Endothelial cell of umbilical vein (primary cell): Measurements from ENCODE around the gene AP2A2. TPM values are rescaled to one million over a fixed set of nuclear protein-coding genes. Genes with fewer than 3 reads are reported as not detected.

Experiments used
- BruUV-seq: library from RNA; stranded (reverse); fragments of 400-500 nt; replicated peaks from 2 replicates; lab custom pipeline; 2021; lab: Mats Ljungman, UMichigan
- CTCF ChIA-PET: fragments of 300-600, 350-600 bp; sonication (Branson Sonifier 250); formaldehyde crosslinking; loops from one replicate; lab custom pipeline; 2021; ENCODE audit warnings: antibody characterized with exemption, inconsistent platforms; lab: Charles Lee
- POLR2A ChIA-PET: fragments of 300-600, 350-600 bp; sonication (Branson Sonifier 250); formaldehyde crosslinking; loops from one replicate; lab custom pipeline; 2021; ENCODE audit warnings: antibody characterized with exemption, inconsistent platforms; lab: Charles Lee
- DNase-seq: peaks from one replicate; pipeline ENCODE4 v3.0.0-alpha.2; 2011; ENCODE audit warnings: low read depth, low spot score
- FAIRE-seq: peaks from 2 replicates; lab custom pipeline; 2011; peaks lifted over from hg19 to GRCh38; lab: Jason Lieb, UNC
- H2AFZ ChIP-seq: 2 replicates; pipeline ENCODE4 v1.6.0; 2012; ENCODE audit warnings: low read depth, low read length, control low read depth, inconsistent platforms
- H3K27ac ChIP-seq: 2 replicates; pipeline ENCODE4 v1.5.1; 2011; ENCODE audit warnings: low read depth, mild to moderate bottlenecking, control low read depth, low read length, moderate library complexity; ENCODE audit not compliant: insufficient read depth
- H3K27me3 ChIP-seq, 2 experiments: 2 replicates each; pipeline versions ENCODE4 v1.6.0 to v1.6.1; 2011; ENCODE audit warnings: low read length in 2 of 2, mixed read lengths in 1 of 2; ENCODE audit not compliant: control insufficient read depth in 2 of 2, insufficient read depth in 2 of 2
- H3K36me3 ChIP-seq, 2 experiments: 2 replicates in 1 of 2; 3 replicates in 1 of 2; pipeline ENCODE4 v1.5.1; 2011; ENCODE audit warnings: low read length in 2 of 2, mild to moderate bottlenecking in 1 of 2, moderate library complexity in 1 of 2; ENCODE audit not compliant: control insufficient read depth in 2 of 2, insufficient read depth in 2 of 2; ENCODE audit errors: extremely low read depth in 1 of 2
- H3K4me1 ChIP-seq: 3 replicates; pipeline ENCODE4 v1.5.1; 2011; ENCODE audit warnings: mild to moderate bottlenecking, low read length; ENCODE audit not compliant: control insufficient read depth, insufficient read depth; ENCODE audit errors: extremely low read depth
- H3K4me2 ChIP-seq: 2 replicates; pipeline ENCODE4 v1.6.1; 2011; ENCODE audit warnings: low read length, control low read depth, mixed read lengths; ENCODE audit not compliant: insufficient read depth
- H3K4me3 ChIP-seq, 3 experiments: fragments of 200-600 bp in 1 of 3; sonication (generic), shearing (Covaris generic) in 1 of 3; replicated peaks in 1 of 3; 2 replicates each; pipeline ENCODE4 v1.5.1; 2011 to 2016; ENCODE audit warnings: control low read depth in 3 of 3, low read length in 3 of 3, mild to moderate bottlenecking in 2 of 3, inconsistent platforms in 1 of 3, low read depth in 1 of 3, moderate library complexity in 1 of 3; ENCODE audit not compliant: insufficient read depth in 1 of 3
- H3K79me2 ChIP-seq: 2 replicates; pipeline ENCODE4 v1.6.0; 2012; ENCODE audit warnings: low read length, inconsistent platforms; ENCODE audit not compliant: control insufficient read depth, insufficient read depth
- H3K9ac ChIP-seq: replicated peaks from 2 replicates; pipeline ENCODE3; 2011; ENCODE audit warnings: low read length, control low read depth; ENCODE audit not compliant: insufficient read depth; ENCODE audit errors: extremely low read depth
- H3K9me1 ChIP-seq: replicated peaks from 3 replicates; pipeline ENCODE4 v1.6.0; 2011; ENCODE audit warnings: mild to moderate bottlenecking, low read length; ENCODE audit not compliant: control insufficient read depth, insufficient read depth; ENCODE audit errors: extremely low read depth
- H3K9me3 ChIP-seq: replicated peaks from 2 replicates; pipeline ENCODE4 v1.5.1; 2012; ENCODE audit warnings: low read length, inconsistent platforms; ENCODE audit not compliant: control insufficient read depth, insufficient read depth
- H4K20me1 ChIP-seq: replicated peaks from 2 replicates; pipeline ENCODE3; 2011; ENCODE audit warnings: mild to moderate bottlenecking, low read length; ENCODE audit not compliant: control insufficient read depth, insufficient read depth; ENCODE audit errors: extremely low read depth
- CTCF ChIP-seq, 2 donors: IDR thresholded peaks; 1 replicate in 1 of 2; 2 replicates in 1 of 2; pipeline ENCODE4 v1.5.1; 2011; ENCODE audit warnings: low read length in 2 of 2, mild to moderate bottlenecking in 2 of 2, moderate library complexity in 2 of 2, control low read depth in 1 of 2, inconsistent platforms in 1 of 2, low read depth in 1 of 2; ENCODE audit not compliant: insufficient read depth in 1 of 2; ENCODE audit errors: extremely low read depth in 1 of 2
- EZH2 ChIP-seq: IDR thresholded peaks from 2 replicates; pipeline ENCODE4 v1.6.1; 2012; ENCODE audit warnings: borderline replicate concordance, low read depth, mild to moderate bottlenecking, moderate library complexity, low read length, inconsistent platforms; ENCODE audit not compliant: severe bottlenecking
- FOS ChIP-seq: IDR thresholded peaks from 2 replicates; pipeline ENCODE4 v1.6.1; 2011; ENCODE audit warnings: mild to moderate bottlenecking, low read length, moderate library complexity, borderline replicate concordance; ENCODE audit not compliant: insufficient read depth
- GATA2 ChIP-seq: IDR thresholded peaks from 2 replicates; pipeline ENCODE4 v1.7.0; 2011; ENCODE audit warnings: low read depth, mild to moderate bottlenecking, moderate library complexity, mixed read lengths, low read length; ENCODE audit not compliant: insufficient read length, insufficient read depth
- JUN ChIP-seq: IDR thresholded peaks from 2 replicates; pipeline ENCODE4 v1.6.1; 2011; ENCODE audit warnings: borderline replicate concordance, low read depth; ENCODE audit not compliant: insufficient read length, insufficient read depth
- MAX ChIP-seq: IDR thresholded peaks from 2 replicates; pipeline ENCODE4 v1.6.1; 2011; ENCODE audit not compliant: insufficient read depth, insufficient read length
- MYC ChIP-seq: IDR thresholded peaks from one replicate; pipeline ENCODE4 v1.6.1; 2011; ENCODE audit warnings: mild to moderate bottlenecking, low read depth, low read length
- POLR2A ChIP-seq: IDR thresholded peaks from 2 replicates; pipeline ENCODE4 v1.6.1; 2012; ENCODE audit warnings: low read depth, mild to moderate bottlenecking, control low read depth, low read length
- POLR2AphosphoS5 ChIP-seq: IDR thresholded peaks from 2 replicates; pipeline ENCODE4 v1.6.1; 2012; ENCODE audit warnings: low read depth, mild to moderate bottlenecking, control low read depth, low read length, moderate library complexity; ENCODE audit not compliant: insufficient read depth
- dilution Hi-C: fragments of 300-500 bp; cut with MboI; formaldehyde crosslinking; loops from one replicate; pipeline ENCODE4 v1.15.0; 2019; ENCODE audit warnings: low sequenced_read_pairs; ENCODE audit not compliant: extremely low pct_ligation_motif_present
- intact Hi-C: fragments of 100-400 bp; cut with micrococcal nuclease; formaldehyde crosslinking; loops from one replicate; pipeline ENCODE4 v1.10.0; 2022
- polyA plus RNA-seq, 4 experiments: library from polyadenylated mRNA; depleted of rRNA in 3 of 4; stranded (reverse) in 3 of 4; unstranded in 1 of 4; fragments of >200 nt; gene quantifications; 2 replicates each; pipeline versions ENCODE4 v1.2.1 to v1.2.3, GENCODE V29; 2011 to 2012; ENCODE audit warnings: missing spikeins in 1 of 4
- total RNA-seq: library from RNA; stranded (reverse); gene quantifications from 2 replicates; pipeline ENCODE4 v1.2.3, GENCODE V29; 2021

Gene AP2A2
- total and polyA plus RNA-seq, 2 donors (not counting 3 experiments of a cell fraction or from before 2014, with no cell fraction given), result 89.5 to 92.6 TPM

- ChIA-PET POLR2A (no interaction called here), CTCF (interaction anchor here (0.8 kb wide), 1 partner anchor 248 kb away, joined by 3 read pairs; no protein-coding TSS in a partner anchor)
- H3K9me3 ChIP-seq, result no peaks in the 10 kb centered on the region
- H3K36me3 ChIP-seq, result no peaks in the 10 kb centered on the region
- H3K9ac ChIP-seq, result no peak overlapping the region
- no peak for TF ChIP-seq GATA2
- TF ChIP-seq POLR2A, result no peak
- no peak for TF ChIP-seq MAX
- no peak for TF ChIP-seq FOS
- no peak for TF ChIP-seq CTCF (IDR thresholded peaks at IDR 0.05; ENCODE audit: extremely low read depth in 1 of 2, insufficient read depth in 1 of 2, low read depth in 1 of 2, low read length in 2 of 2)
- no peak for TF ChIP-seq POLR2AphosphoS5
- TF ChIP-seq JUN, result no peak
- no peak for TF ChIP-seq EZH2
- no peak for TF ChIP-seq MYC
- H3K27me3 ChIP-seq, result no peaks in the 10 kb centered on the region
- no peak for DNase-seq
- no peaks in the 10 kb centered on the region for H4K20me1 ChIP-seq
- H3K4me3 ChIP-seq, result no peak overlapping the region
- dilution Hi-C loops, result no loop called here
- no peak overlapping the region for H3K27ac ChIP-seq
- no TSS peak for BruUV-seq
- intact Hi-C loops, result no loop called here
- no peak overlapping the region for H2AFZ ChIP-seq
- H3K4me2 ChIP-seq, result no peak overlapping the region
- no peaks in the 10 kb centered on the region for H3K4me1 ChIP-seq
- FAIRE-seq, result no peak
- no peaks in the 10 kb centered on the region for H3K9me1 ChIP-seq
- no peaks in the 10 kb centered on the region for H3K79me2 ChIP-seq
These were observed 101.2 kb downstream of the AP2A2 start for GRCh38 chr11:1026641-1027482.
